VCaP (cell line): Measurements from ENCODE around the gene CACNA1I.

Experiments used
- H3K27ac ChIP-seq: fragments of 450-650 bp; 2 replicates; pipeline ENCODE4 v1.5.1; 2017
- TF ChIP-seq, protein P1 (sequence below): fragments of 450-650 bp; conservative IDR thresholded peaks from 2 replicates; pipeline ENCODE4 v1.5.1; 2017; ENCODE audit warnings: mild to moderate bottlenecking, moderate library complexity

The CACNA1I gene

DNA sequence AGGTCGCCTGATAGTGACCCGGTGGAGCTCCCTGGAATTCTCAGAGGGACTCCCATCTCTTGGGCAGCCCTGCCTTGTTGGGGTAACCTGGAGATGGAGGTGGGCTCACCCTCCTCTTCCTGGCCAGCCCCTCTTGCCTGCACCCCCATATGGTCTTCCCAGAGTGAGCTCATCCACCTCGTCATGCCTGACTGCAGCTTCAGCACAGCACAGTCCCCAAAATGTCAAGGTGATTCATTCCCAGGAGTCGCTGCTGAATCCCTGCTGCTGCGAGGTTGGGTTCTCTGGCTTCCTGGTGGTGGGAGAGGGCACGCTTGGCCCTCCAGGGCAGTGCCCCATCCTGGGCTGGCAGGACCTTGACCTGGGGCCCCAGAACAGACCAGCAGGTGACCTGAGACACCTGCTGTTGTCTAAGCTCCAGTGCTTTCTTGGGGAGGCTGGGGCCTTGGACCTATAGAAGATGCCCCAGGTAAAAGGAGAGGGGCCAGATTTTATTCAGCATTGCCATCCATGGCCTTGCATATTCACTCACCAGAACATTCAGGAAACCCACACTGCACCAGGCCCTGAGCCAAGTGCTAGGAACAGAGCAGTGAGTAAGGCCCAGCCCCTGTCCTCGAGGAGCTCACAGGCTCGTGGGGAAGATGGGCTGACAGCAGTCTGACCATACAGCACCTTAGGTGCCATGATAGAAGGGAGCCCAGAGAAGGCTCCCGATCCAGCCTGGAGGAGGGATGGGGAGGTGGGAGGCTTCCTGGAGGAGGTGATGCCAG lies 72.9 kb downstream of the CACNA1I start:
- TF ChIP-seq, protein P1, sequence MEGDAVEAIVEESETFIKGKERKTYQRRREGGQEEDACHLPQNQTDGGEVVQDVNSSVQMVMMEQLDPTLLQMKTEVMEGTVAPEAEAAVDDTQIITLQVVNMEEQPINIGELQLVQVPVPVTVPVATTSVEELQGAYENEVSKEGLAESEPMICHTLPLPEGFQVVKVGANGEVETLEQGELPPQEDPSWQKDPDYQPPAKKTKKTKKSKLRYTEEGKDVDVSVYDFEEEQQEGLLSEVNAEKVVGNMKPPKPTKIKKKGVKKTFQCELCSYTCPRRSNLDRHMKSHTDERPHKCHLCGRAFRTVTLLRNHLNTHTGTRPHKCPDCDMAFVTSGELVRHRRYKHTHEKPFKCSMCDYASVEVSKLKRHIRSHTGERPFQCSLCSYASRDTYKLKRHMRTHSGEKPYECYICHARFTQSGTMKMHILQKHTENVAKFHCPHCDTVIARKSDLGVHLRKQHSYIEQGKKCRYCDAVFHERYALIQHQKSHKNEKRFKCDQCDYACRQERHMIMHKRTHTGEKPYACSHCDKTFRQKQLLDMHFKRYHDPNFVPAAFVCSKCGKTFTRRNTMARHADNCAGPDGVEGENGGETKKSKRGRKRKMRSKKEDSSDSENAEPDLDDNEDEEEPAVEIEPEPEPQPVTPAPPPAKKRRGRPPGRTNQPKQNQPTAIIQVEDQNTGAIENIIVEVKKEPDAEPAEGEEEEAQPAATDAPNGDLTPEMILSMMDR = no peak
- no peak overlapping the region for H3K27ac ChIP-seq

DNA sequence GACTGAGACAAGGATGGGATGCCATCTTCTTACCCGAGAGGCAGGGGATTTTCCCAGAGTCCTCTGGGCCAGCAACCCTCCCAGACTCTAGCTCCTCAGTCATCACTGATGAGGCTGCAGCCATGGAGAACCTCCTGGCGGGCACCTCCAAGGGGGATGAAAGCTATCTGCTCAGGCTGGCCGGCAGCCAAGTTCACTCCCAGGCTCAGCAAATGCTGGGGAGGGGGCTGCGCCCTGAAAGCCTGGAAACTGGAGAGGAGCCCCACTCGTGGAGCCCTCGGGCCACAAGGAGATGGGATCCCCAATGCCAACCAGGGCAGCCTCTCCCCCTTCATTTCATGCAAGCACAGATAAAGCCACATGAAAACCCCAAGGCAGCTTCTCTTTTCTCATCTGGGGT lies 75.0 kb downstream of the CACNA1I start:
- TF ChIP-seq, protein P1 = no peak
- no peak overlapping the region for H3K27ac ChIP-seq

DNA sequence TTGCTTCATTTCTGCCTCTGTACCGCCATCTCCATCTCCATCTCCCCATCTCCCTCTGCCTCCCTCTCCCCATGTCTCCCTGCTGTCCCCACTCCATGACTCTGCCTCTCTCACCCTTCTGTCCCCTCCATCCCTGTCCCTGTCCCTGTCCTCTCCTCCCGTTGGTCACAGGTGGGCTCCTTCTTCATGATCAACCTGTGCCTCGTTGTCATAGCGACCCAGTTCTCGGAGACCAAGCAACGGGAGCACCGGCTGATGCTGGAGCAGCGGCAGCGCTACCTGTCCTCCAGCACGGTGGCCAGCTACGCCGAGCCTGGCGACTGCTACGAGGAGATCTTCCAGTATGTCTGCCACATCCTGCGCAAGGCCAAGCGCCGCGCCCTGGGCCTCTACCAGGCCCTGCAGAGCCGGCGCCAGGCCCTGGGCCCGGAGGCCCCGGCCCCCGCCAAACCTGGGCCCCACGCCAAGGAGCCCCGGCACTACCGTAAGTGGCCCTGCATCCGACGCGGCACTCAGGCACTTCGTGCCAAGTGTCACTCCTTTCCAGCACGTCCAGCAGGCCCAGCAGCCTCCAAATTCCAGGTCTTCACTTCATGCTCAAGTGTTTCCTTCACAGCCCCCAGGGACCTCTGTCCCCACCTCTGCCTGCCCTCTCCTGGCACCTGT lies 76.0 kb downstream of the CACNA1I start:
- TF ChIP-seq, protein P1 = no peak
- H3K27ac ChIP-seq = no peak overlapping the region

DNA sequence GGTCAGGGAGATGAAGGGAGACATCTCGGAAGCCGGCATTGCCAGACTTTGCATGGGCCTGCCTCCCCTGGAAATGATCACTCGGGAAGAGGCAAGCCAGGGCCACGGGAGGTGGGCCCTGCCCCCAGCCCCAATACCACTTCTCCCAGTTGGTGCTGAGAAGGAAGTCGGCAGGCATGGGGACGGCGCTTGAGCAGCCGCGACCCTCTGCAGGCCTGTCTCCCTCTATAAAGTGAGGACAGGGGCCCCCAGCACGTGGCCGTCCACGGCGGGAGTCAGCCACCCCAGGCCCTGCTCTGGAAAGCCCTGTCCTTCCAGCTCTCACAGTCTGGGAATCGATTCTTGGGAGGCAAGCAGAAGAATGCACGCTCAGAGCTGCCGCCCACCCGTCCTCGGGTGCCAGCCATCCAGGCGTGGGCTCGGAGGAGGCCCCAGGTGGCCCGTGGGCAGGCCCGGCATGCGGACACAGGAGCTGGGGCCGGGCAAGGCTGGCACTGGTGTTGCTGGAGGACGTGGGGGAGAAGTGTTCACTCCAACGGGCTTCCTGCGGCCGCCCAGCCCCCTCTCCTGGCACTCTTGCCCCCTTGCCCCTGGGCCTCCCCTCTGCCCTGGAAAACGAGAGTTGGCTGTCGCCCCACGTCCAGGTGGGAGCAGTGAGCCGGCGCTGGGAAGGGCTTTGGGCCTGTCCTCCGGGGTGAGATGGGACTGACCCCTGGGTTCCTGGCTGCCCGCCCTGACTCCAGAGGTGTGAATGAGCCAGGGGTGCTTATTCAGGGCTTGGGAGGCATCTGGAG lies 77.5 kb downstream of the CACNA1I start:
- TF ChIP-seq, protein P1 = no peak
- H3K27ac ChIP-seq = no peak overlapping the region

DNA sequence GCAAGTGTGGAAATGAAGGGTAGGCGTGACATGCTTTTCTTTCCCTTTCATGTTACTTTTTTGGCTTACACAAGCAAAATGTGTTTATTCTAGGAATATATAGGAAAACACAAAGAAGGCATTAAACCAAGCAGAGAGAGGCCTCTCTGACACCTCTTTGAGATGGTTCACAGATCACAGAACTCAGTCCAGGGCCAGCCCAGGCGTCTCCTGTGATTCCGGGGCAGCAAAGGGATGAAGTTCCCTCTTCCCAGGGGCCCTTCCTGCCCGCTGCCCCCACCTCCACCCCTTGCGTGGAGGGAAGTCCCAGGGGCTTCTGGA lies 78.0 kb downstream of the CACNA1I start:
- no peak overlapping the region for H3K27ac ChIP-seq
- TF ChIP-seq, protein P1 = no peak

DNA sequence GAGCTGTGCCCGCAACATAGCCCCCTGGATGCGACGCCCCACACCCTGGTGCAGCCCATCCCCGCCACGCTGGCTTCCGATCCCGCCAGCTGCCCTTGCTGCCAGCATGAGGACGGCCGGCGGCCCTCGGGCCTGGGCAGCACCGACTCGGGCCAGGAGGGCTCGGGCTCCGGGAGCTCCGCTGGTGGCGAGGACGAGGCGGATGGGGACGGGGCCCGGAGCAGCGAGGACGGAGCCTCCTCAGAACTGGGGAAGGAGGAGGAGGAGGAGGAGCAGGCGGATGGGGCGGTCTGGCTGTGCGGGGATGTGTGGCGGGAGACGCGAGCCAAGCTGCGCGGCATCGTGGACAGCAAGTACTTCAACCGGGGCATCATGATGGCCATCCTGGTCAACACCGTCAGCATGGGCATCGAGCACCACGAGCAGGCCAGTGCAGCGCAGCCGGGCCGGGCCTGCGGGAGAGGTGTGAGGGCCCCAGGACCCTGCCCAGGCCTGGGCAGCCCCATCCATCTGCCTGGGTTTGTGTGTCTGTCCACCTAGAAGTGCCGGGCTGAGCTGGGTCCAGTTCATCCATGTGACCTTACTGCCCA lies 79.0 kb downstream of the CACNA1I start:
- no peak overlapping the region for H3K27ac ChIP-seq
- TF ChIP-seq, protein P1 = no peak
